HEK293 (cell line): ENCODE data around the gene PROX2.

Source experiments
- CTCF ChIP-seq: fragments of 450-650 bp; formaldehyde crosslinking; IDR thresholded peaks from 2 replicates; pipeline ENCODE4 v1.5.1; 2016; ENCODE audit warnings: missing biosample characterization, missing genetic modification characterization
- SCRT2 ChIP-seq: fragments of 450-650 bp; formaldehyde crosslinking; IDR thresholded peaks from 2 replicates; pipeline ENCODE4 v1.5.1; 2016; ENCODE audit warnings: missing biosample characterization, missing genetic modification characterization
- ZNF10 ChIP-seq: fragments of 450-650 bp; formaldehyde crosslinking; IDR thresholded peaks from 2 replicates; pipeline ENCODE4 v1.5.1; 2017; ENCODE audit warnings: missing biosample characterization, missing genetic modification characterization
- ZNF121 ChIP-seq: fragments of 450-650 bp; formaldehyde crosslinking; IDR thresholded peaks from 2 replicates; pipeline ENCODE4 v1.5.1; 2016; ENCODE audit warnings: missing biosample characterization, missing genetic modification characterization
- ZNF138 ChIP-seq: fragments of 450-650 bp; formaldehyde crosslinking; IDR thresholded peaks from 2 replicates; pipeline ENCODE4 v1.5.1; 2016; ENCODE audit warnings: missing biosample characterization, missing genetic modification characterization, borderline replicate concordance
- TF ChIP-seq, protein P1 (sequence below): fragments of 450-650 bp; formaldehyde crosslinking; IDR thresholded peaks from 2 replicates; pipeline ENCODE4 v1.5.1; 2016; ENCODE audit warnings: missing biosample characterization, missing genetic modification characterization

DNA sequence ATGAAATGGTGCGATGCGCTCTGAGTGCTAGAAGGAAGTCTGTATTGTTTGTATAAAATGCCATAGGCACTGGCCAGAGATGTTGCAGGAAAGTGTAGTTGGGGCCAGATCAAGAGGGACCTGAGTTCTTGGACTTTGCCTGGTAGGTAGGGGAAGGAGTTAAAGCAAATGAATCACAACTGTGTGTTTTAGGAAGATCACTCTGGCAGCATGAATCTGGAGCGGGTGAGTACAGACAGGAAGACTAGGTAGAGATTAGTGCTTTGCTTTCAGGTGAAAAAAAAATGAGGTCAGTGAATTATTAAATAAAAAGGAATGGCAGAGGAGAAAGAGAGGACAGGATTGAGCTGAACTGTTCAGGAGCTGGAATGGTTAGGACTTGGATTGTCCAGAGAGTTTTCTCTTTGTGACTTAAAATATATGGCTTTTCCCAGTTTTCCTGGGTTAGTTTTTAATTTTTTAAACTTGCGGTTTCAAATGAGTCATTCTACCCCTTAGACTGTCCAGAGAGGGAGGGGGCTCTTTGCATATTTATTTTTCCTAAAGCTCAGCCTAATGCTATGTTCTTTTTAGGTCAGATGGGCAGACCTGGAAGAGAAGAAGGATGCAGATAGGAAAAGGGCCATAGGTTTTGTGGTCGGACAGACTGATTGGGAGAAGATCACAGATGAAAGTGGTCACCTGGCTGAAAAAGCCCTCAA, 41.1 kb downstream of the PROX2 start:
- TF ChIP-seq CTCF: no peak
- no peak for TF ChIP-seq ZNF121 (tag by site-specific recombination)
- TF ChIP-seq ZNF138 (tag by site-specific recombination): no peak
- TF ChIP-seq, protein P1, sequence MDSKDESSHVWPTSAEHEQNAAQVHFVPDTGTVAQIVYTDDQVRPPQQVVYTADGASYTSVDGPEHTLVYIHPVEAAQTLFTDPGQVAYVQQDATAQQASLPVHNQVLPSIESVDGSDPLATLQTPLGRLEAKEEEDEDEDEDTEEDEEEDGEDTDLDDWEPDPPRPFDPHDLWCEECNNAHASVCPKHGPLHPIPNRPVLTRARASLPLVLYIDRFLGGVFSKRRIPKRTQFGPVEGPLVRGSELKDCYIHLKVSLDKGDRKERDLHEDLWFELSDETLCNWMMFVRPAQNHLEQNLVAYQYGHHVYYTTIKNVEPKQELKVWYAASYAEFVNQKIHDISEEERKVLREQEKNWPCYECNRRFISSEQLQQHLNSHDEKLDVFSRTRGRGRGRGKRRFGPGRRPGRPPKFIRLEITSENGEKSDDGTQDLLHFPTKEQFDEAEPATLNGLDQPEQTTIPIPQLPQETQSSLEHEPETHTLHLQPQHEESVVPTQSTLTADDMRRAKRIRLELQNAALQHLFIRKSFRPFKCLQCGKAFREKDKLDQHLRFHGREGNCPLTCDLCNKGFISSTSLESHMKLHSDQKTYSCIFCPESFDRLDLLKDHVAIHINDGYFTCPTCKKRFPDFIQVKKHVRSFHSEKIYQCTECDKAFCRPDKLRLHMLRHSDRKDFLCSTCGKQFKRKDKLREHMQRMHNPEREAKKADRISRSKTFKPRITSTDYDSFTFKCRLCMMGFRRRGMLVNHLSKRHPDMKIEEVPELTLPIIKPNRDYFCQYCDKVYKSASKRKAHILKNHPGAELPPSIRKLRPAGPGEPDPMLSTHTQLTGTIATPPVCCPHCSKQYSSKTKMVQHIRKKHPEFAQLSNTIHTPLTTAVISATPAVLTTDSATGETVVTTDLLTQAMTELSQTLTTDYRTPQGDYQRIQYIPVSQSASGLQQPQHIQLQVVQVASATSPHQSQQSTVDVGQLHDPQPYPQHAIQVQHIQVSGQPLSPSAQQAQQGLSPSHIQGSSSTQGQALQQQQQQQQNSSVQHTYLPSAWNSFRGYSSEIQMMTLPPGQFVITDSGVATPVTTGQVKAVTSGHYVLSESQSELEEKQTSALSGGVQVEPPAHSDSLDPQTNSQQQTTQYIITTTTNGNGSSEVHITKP (tag by site-specific recombination): no peak
- TF ChIP-seq SCRT2 (tag by site-specific recombination): no peak
- TF ChIP-seq ZNF10: no peak
